SK-N-SH (cell line): Measurements from ENCODE around the gene CES5A.
"Not testable (repeated sequence)": the region's sequence is repeated elsewhere in the genome, so short reads cannot be mapped to it uniquely, and the experiment has no call there.

ENCODE experiments used
- EP300 ChIP-seq, 2 experiments: IDR thresholded peaks; 2 replicates each; pipeline versions ENCODE4 v1.4.0 to v1.6.1; 2012; ENCODE audit warnings: borderline replicate concordance in 1 of 2, low read depth in 1 of 2, low read length in 1 of 2
- JUND ChIP-seq: IDR thresholded peaks from 2 replicates; pipeline ENCODE4 v1.4.0; 2012
- NRF1 ChIP-seq: IDR thresholded peaks from 2 replicates; pipeline ENCODE4 v1.6.1; 2012; ENCODE audit warnings: low read depth, mild to moderate bottlenecking, low read length
- POLR2AphosphoS5 ChIP-seq: IDR thresholded peaks from 2 replicates; pipeline ENCODE4 v1.6.1; 2012; ENCODE audit warnings: low read depth, low read length
- RCOR1 ChIP-seq: fragments of 150-350 bp; IDR thresholded peaks from 2 replicates; pipeline ENCODE4 v1.6.1; 2017; ENCODE audit warnings: antibody characterized with exemption, low read length
- RXRA ChIP-seq: IDR thresholded peaks from 2 replicates; pipeline ENCODE4 v1.4.0; 2012; ENCODE audit warnings: low read depth, mild to moderate bottlenecking, borderline replicate concordance
- YY1 ChIP-seq: IDR thresholded peaks from 2 replicates; pipeline ENCODE4 v1.4.0; 2012; ENCODE audit warnings: low read depth, mild to moderate bottlenecking
- TF ChIP-seq, protein P1 (sequence below): fragments of 200-600 bp; sonication (generic); IDR thresholded peaks from 2 replicates; pipeline ENCODE4 v1.6.1; 2017; ENCODE audit warnings: antibody characterized with exemption, mild to moderate bottlenecking, moderate library complexity
- TF ChIP-seq, protein P2 (sequence below): IDR thresholded peaks from 2 replicates; pipeline ENCODE4 v1.4.0; 2012; ENCODE audit warnings: low read depth
- TF ChIP-seq, protein P3 (sequence below): IDR thresholded peaks from 2 replicates; pipeline ENCODE4 v1.4.0; 2012; ENCODE audit warnings: low read depth, borderline replicate concordance

GRCh38 chr16:55816222-55816621, 59.0 kb downstream of the CES5A start:
- TF ChIP-seq, protein P1, sequence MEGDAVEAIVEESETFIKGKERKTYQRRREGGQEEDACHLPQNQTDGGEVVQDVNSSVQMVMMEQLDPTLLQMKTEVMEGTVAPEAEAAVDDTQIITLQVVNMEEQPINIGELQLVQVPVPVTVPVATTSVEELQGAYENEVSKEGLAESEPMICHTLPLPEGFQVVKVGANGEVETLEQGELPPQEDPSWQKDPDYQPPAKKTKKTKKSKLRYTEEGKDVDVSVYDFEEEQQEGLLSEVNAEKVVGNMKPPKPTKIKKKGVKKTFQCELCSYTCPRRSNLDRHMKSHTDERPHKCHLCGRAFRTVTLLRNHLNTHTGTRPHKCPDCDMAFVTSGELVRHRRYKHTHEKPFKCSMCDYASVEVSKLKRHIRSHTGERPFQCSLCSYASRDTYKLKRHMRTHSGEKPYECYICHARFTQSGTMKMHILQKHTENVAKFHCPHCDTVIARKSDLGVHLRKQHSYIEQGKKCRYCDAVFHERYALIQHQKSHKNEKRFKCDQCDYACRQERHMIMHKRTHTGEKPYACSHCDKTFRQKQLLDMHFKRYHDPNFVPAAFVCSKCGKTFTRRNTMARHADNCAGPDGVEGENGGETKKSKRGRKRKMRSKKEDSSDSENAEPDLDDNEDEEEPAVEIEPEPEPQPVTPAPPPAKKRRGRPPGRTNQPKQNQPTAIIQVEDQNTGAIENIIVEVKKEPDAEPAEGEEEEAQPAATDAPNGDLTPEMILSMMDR: not testable (repeated sequence)
- TF ChIP-seq RXRA; POLR2AphosphoS5; JUND; EP300 (IDR thresholded peaks at IDR 0.05; ENCODE audit: borderline replicate concordance in 1 of 2, low read depth in 1 of 2, low read length in 1 of 2); YY1; NRF1; RCOR1: not testable (repeated sequence)
- TF ChIP-seq, protein P2, sequence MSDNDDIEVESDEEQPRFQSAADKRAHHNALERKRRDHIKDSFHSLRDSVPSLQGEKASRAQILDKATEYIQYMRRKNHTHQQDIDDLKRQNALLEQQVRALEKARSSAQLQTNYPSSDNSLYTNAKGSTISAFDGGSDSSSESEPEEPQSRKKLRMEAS: not testable (repeated sequence)
- TF ChIP-seq, protein P3, sequence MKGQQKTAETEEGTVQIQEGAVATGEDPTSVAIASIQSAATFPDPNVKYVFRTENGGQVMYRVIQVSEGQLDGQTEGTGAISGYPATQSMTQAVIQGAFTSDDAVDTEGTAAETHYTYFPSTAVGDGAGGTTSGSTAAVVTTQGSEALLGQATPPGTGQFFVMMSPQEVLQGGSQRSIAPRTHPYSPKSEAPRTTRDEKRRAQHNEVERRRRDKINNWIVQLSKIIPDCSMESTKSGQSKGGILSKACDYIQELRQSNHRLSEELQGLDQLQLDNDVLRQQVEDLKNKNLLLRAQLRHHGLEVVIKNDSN: not testable (repeated sequence)
